HepG2 (cell line): ENCODE data around the gene SH3BP5. TPM values are rescaled to one million over a fixed set of nuclear protein-coding genes. Genes with fewer than 3 reads are reported as not detected.

Source experiments
- EED ChIP-seq: sonication (generic); formaldehyde crosslinking; IDR thresholded peaks from 2 replicates; pipeline ENCODE4 v1.5.0; 2020; ENCODE audit warnings: mild to moderate bottlenecking, missing genetic modification reagents
- MAF1 ChIP-seq: sonication (generic); formaldehyde crosslinking; IDR thresholded peaks from 2 replicates; pipeline ENCODE4 v1.5.0; 2020; ENCODE audit warnings: missing genetic modification reagents, borderline replicate concordance
- MYNN ChIP-seq: sonication (generic); formaldehyde crosslinking; IDR thresholded peaks from 2 replicates; pipeline ENCODE4 v1.4.0; 2020; ENCODE audit warnings: mild to moderate bottlenecking, low read depth, missing genetic modification reagents
- SP5 ChIP-seq: IDR thresholded peaks from 2 replicates; pipeline ENCODE4 v1.6.1; 2016; ENCODE audit warnings: low read depth, borderline replicate concordance
- TBX2 ChIP-seq: sonication (generic); formaldehyde crosslinking; IDR thresholded peaks from 2 replicates; pipeline ENCODE4 v1.5.0; 2020; ENCODE audit warnings: missing genetic modification reagents, mild to moderate bottlenecking, borderline replicate concordance
- ZMYM2 ChIP-seq: sonication (generic); formaldehyde crosslinking; IDR thresholded peaks from 2 replicates; pipeline ENCODE4 v1.8.0; 2022; ENCODE audit warnings: mild to moderate bottlenecking, missing genetic modification reagents
- ZNF546 ChIP-seq: sonication (generic); formaldehyde crosslinking; conservative IDR thresholded peaks from 2 replicates; pipeline ENCODE4 v1.8.1; 2023; ENCODE audit warnings: mild to moderate bottlenecking, missing genetic modification reagents
- ZNF550 ChIP-seq: sonication (generic); formaldehyde crosslinking; IDR thresholded peaks from 2 replicates; pipeline ENCODE4 v1.4.0; 2020; ENCODE audit warnings: mild to moderate bottlenecking, missing genetic modification reagents, borderline replicate concordance
- ZSCAN25 ChIP-seq: sonication (generic); formaldehyde crosslinking; IDR thresholded peaks from 2 replicates; pipeline ENCODE4 v1.8.0; 2022; ENCODE audit warnings: mild to moderate bottlenecking, missing genetic modification reagents
- ZSCAN31 ChIP-seq: sonication (generic); formaldehyde crosslinking; IDR thresholded peaks from 2 replicates; pipeline ENCODE4 v1.5.0; 2020; ENCODE audit warnings: low read depth, mild to moderate bottlenecking, missing genetic modification reagents
- polyA plus RNA-seq, 8 experiments: library from polyadenylated mRNA; depleted of rRNA in 3 of 8; stranded (reverse) in 7 of 8; unstranded in 1 of 8; fragments of >200 nt; fragmentation: Illumina TruSeq in 4 of 8; extraction: Trizol in 4 of 8; gene quantifications; 2 replicates each; pipeline versions ENCODE4 v1.2.1 to v1.2.3, GENCODE V29; 2011 to 2016; ENCODE audit warnings: low read depth in 4 of 8, missing spikeins in 1 of 8, mixed read lengths in 1 of 8; ENCODE audit not compliant: insufficient read depth in 1 of 8
- total RNA-seq, 5 experiments: library from RNA; depleted of rRNA; stranded (reverse); fragments of >200 nt; fragmentation: Illumina TruSeq; extraction: Trizol; gene quantifications; 2 replicates each; pipeline ENCODE4 v1.2.3, GENCODE V29; 2016; ENCODE audit warnings: low read depth in 1 of 5
- TF ChIP-seq, protein P1 (sequence below), 2 experiments: sonication (generic) in 1 of 2; formaldehyde crosslinking in 1 of 2; IDR thresholded peaks; 2 replicates each; pipeline versions ENCODE4 v1.6.1 to v1.9.0; 2014 to 2022; ENCODE audit warnings: antibody characterized with exemption in 1 of 2, borderline replicate concordance in 1 of 2, inconsistent platforms in 1 of 2, low read depth in 1 of 2, missing genetic modification reagents in 1 of 2
- TF ChIP-seq, protein P2 (sequence below): sonication (generic); formaldehyde crosslinking; IDR thresholded peaks from 2 replicates; pipeline ENCODE4 v1.4.0; 2020; ENCODE audit warnings: missing genetic modification reagents
- TF ChIP-seq, protein P3 (sequence below): sonication (generic); formaldehyde crosslinking; IDR thresholded peaks from 2 replicates; pipeline ENCODE4 v1.5.0; 2020; ENCODE audit warnings: missing genetic modification reagents
- TF ChIP-seq, protein P4 (sequence below): sonication (generic); formaldehyde crosslinking; IDR thresholded peaks from 2 replicates; pipeline ENCODE4 v1.4.0; 2020; ENCODE audit warnings: missing genetic modification reagents, low read depth, mild to moderate bottlenecking, borderline replicate concordance
- TF ChIP-seq, protein P5 (sequence below): sonication (generic); formaldehyde crosslinking; IDR thresholded peaks from 2 replicates; pipeline ENCODE4 v1.4.0; 2020; ENCODE audit warnings: missing genetic modification reagents, borderline replicate concordance

Gene SH3BP5
- total and polyA plus RNA-seq, 2 of the 13 experiments (the other 11 are each of a cell fraction or from before 2014, with no cell fraction given), result 0.09 to 0.16 TPM

DNA sequence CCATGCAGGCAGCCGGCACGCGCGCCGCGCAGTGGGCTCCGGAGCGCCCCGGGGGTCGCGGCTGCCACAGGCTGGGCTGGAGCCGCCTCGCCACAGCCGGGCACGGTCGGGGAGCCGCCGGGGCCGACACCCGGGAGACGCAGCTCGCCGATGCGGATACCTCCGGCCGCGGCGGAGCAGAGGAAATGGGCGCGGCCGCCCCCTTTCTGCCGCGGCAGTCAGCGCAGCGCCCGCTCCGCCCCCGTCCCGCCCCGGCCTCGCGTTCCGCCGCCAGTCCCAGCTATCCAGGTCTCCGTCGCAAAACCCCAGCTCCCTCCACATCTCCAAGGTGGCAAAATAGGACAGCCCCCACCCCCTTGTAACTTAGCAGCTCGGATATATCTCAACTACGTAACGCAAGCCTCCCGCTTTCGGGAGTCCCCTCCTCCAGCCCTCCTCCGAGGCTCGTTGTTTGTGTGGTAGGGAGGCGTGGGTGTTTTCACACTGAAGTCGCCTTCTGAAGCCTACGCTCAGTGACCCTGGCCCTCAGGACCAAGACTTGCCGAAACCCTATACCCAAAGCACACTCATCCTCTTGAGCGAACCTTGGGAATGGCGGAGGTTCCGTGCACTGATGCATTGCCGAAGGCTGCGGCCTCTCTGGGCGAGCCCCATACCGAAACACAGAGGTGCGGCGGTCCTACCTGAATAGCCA is at the start of gene SH3BP5 (continued):
- TF ChIP-seq, protein P1, sequence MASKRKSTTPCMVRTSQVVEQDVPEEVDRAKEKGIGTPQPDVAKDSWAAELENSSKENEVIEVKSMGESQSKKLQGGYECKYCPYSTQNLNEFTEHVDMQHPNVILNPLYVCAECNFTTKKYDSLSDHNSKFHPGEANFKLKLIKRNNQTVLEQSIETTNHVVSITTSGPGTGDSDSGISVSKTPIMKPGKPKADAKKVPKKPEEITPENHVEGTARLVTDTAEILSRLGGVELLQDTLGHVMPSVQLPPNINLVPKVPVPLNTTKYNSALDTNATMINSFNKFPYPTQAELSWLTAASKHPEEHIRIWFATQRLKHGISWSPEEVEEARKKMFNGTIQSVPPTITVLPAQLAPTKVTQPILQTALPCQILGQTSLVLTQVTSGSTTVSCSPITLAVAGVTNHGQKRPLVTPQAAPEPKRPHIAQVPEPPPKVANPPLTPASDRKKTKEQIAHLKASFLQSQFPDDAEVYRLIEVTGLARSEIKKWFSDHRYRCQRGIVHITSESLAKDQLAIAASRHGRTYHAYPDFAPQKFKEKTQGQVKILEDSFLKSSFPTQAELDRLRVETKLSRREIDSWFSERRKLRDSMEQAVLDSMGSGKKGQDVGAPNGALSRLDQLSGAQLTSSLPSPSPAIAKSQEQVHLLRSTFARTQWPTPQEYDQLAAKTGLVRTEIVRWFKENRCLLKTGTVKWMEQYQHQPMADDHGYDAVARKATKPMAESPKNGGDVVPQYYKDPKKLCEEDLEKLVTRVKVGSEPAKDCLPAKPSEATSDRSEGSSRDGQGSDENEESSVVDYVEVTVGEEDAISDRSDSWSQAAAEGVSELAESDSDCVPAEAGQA (IDR thresholded peaks at IDR 0.05; ENCODE audit: low read depth), result no peak
- TF ChIP-seq, protein P1 (CRISPR knock-in tag; IDR thresholded peaks at IDR 0.05; ENCODE audit: borderline replicate concordance), result no peak
- peak; percentile 55; the same call in 1 of the 2 replicates for TF ChIP-seq ZSCAN31 (CRISPR knock-in tag)
- TF ChIP-seq, protein P2, sequence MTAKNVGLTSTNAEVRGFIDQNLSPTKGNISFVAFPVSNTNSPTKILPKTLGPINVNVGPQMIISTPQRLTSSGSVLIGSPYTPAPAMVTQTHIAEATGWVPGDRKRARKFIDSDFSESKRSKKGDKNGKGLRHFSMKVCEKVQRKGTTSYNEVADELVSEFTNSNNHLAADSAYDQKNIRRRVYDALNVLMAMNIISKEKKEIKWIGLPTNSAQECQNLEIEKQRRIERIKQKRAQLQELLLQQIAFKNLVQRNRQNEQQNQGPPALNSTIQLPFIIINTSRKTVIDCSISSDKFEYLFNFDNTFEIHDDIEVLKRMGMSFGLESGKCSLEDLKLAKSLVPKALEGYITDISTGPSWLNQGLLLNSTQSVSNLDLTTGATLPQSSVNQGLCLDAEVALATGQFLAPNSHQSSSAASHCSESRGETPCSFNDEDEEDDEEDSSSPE, result no peak
- peak; percentile 63 for TF ChIP-seq SP5
- TF ChIP-seq, protein P3, sequence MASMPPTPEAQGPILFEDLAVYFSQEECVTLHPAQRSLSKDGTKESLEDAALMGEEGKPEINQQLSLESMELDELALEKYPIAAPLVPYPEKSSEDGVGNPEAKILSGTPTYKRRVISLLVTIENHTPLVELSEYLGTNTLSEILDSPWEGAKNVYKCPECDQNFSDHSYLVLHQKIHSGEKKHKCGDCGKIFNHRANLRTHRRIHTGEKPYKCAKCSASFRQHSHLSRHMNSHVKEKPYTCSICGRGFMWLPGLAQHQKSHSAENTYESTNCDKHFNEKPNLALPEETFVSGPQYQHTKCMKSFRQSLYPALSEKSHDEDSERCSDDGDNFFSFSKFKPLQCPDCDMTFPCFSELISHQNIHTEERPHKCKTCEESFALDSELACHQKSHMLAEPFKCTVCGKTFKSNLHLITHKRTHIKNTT, result no peak
- TF ChIP-seq MYNN (CRISPR knock-in tag), result no peak
- TF ChIP-seq ZNF550 (CRISPR knock-in tag), result no peak
- TF ChIP-seq, protein P4, sequence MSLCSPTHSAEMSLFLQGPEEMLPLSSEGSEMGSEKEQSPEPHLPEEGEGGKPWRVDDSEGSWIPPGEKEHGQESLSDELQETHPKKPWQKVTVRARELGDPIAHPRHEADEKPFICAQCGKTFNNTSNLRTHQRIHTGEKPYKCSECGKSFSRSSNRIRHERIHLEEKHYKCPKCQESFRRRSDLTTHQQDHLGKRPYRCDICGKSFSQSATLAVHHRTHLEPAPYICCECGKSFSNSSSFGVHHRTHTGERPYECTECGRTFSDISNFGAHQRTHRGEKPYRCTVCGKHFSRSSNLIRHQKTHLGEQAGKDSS (CRISPR knock-in tag), result no peak
- no peak for TF ChIP-seq TBX2
- no peak for TF ChIP-seq EED (CRISPR knock-in tag)
- TF ChIP-seq ZSCAN25 (CRISPR knock-in tag), result no peak
- no peak for TF ChIP-seq MAF1 (CRISPR knock-in tag)
- TF ChIP-seq, protein P5, sequence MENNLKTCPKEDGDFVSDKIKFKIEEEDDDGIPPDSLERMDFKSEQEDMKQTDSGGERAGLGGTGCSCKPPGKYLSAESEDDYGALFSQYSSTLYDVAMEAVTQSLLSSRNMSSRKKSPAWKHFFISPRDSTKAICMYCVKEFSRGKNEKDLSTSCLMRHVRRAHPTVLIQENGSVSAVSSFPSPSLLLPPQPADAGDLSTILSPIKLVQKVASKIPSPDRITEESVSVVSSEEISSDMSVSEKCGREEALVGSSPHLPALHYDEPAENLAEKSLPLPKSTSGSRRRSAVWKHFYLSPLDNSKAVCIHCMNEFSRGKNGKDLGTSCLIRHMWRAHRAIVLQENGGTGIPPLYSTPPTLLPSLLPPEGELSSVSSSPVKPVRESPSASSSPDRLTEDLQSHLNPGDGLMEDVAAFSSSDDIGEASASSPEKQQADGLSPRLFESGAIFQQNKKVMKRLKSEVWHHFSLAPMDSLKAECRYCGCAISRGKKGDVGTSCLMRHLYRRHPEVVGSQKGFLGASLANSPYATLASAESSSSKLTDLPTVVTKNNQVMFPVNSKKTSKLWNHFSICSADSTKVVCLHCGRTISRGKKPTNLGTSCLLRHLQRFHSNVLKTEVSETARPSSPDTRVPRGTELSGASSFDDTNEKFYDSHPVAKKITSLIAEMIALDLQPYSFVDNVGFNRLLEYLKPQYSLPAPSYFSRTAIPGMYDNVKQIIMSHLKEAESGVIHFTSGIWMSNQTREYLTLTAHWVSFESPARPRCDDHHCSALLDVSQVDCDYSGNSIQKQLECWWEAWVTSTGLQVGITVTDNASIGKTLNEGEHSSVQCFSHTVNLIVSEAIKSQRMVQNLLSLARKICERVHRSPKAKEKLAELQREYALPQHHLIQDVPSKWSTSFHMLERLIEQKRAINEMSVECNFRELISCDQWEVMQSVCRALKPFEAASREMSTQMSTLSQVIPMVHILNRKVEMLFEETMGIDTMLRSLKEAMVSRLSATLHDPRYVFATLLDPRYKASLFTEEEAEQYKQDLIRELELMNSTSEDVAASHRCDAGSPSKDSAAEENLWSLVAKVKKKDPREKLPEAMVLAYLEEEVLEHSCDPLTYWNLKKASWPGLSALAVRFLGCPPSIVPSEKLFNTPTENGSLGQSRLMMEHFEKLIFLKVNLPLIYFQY, result no peak
- no peak for TF ChIP-seq ZNF546 (CRISPR knock-in tag)
- no peak for TF ChIP-seq ZMYM2 (CRISPR knock-in tag)
